AG09309 (cell line): Measurements from ENCODE around the gene PCDH1.

Experiments used
- DNase-seq: peaks from one replicate; pipeline ENCODE4 v3.0.0-alpha.2; 2010; ENCODE audit warnings: low read depth
- H3K4me3 ChIP-seq: 2 replicates; pipeline ENCODE4 v1.5.1; 2011; ENCODE audit warnings: mild to moderate bottlenecking, low read depth, low read length, moderate library complexity; ENCODE audit not compliant: control insufficient read depth
- TF ChIP-seq, protein P1 (sequence below): IDR thresholded peaks from 2 replicates; pipeline ENCODE4 v1.5.1; 2011; ENCODE audit warnings: mild to moderate bottlenecking, low read depth, low read length, inconsistent platforms; ENCODE audit not compliant: insufficient read depth, control insufficient read depth; ENCODE audit errors: missing control alignments

Gene PCDH1

DNA sequence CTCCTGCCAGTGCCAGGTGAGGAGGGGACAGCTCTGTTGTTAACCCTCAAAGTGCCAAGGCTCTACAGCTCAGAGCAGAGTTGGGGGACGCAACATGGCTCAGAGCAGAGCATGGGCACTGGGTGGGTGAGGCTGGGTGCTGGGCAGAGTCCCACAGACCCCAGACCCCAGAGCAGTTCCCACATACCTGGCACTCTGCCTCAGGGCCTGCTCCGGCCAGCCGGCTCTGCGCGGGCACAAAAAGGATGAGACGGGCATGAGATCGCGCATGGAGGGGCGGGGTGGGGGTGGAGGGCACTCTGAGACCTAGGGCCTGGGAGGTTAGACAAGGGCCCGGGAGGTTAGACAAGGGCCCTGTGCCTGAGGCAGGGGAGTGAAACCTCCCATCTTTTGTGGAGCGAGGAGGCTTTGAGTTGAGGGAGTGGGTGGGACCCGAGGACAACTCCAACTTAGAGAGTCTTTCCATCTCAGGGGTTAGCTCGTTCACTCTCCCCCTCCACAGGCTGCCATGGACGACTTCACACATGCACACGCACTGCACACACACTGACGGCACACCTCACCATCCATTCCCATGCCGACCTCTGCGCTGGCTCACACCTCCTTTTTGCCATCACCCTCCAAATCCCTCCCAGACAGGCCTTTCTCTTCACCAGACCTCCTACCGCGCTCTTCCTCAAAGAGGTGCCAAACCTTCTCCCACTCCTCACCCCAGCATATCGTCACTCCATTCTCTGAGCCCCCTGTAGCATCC, 22.0 kb downstream of the PCDH1 start:
- no peak overlapping the region for H3K4me3 ChIP-seq
- TF ChIP-seq, protein P1, sequence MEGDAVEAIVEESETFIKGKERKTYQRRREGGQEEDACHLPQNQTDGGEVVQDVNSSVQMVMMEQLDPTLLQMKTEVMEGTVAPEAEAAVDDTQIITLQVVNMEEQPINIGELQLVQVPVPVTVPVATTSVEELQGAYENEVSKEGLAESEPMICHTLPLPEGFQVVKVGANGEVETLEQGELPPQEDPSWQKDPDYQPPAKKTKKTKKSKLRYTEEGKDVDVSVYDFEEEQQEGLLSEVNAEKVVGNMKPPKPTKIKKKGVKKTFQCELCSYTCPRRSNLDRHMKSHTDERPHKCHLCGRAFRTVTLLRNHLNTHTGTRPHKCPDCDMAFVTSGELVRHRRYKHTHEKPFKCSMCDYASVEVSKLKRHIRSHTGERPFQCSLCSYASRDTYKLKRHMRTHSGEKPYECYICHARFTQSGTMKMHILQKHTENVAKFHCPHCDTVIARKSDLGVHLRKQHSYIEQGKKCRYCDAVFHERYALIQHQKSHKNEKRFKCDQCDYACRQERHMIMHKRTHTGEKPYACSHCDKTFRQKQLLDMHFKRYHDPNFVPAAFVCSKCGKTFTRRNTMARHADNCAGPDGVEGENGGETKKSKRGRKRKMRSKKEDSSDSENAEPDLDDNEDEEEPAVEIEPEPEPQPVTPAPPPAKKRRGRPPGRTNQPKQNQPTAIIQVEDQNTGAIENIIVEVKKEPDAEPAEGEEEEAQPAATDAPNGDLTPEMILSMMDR: no peak
- no peak for DNase-seq

DNA sequence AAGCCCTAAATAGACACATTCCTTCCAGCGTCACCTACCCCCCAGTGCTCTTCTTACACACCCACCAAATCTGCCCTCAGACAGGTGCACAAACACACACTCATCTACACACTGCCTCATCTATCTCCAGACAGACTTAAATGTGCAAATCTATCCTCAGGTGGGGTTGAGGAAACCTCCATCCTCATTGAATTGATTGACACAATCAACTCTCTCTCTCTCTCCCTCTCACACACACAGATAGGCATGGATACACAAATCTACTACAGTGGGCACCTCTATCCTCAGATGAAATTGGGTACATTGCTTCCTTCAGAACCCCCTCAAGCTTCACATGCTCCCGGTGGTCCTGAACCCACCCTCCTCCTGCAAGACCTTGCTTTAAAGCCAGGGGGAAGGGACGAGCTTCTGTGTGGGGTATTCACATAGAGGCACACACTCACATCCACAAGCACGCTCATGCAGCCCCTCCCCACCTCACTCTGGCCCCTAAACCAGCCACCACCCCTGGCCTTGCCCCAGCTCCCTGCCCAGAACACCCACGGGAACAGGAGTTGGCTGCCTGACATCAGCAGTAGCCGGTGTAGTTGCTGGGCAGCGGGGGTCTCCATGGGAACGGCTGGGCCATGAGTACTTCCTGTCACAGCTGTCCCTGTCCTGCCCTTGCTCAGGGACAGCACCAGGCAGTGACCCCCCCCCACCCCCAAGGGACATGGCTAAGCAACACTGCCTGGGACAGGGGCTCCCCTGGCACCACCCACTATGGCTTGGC, 22.8 kb downstream of the PCDH1 start:
- DNase-seq: no peak
- no peak overlapping the region for H3K4me3 ChIP-seq
- TF ChIP-seq, protein P1: no peak

- TF ChIP-seq, protein P1: no peak
- no peak for DNase-seq
- no peak overlapping the region for H3K4me3 ChIP-seq
These were observed 24.1 kb downstream of the PCDH1 start for GRCh38 chr5:141853895-141854626.

DNA sequence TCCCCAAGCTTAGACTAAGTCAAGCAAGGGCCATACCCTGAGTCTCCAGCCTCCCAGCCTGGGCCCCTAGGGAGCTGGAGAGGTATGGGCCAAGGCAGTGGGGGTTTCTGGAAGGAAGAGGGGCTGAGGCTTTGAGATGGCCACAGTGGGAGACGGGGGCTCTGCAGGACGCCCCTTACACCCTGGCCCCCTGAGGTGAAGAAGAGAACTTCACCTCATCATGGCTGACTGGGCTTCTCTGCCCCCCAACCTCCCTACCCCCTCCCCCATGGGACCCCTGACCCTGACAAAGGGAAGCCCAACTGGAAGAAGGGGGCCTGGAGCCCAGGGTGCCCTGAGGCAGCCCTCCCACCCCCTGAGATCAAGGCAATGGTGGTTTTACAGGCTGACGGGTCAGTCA, 25.8 kb downstream of the PCDH1 start:
- H3K4me3 ChIP-seq: no peak overlapping the region
- TF ChIP-seq, protein P1: no peak
- DNase-seq: no peak

GRCh38 chr5:141851195-141851874, 26.9 kb downstream of the PCDH1 start:
- DNase-seq: no peak
- no peak overlapping the region for H3K4me3 ChIP-seq
- TF ChIP-seq, protein P1: no peak

GRCh38 chr5:141850786-141851185, 27.4 kb downstream of the PCDH1 start:
- DNase-seq: no peak
- TF ChIP-seq, protein P1: no peak
- H3K4me3 ChIP-seq: peak overlapping the region; percentile 90
